Kidney epithelial cell (primary cell): ENCODE results near the gene DST. TPM values are rescaled to one million over a fixed set of nuclear protein-coding genes. Genes with fewer than 3 reads are reported as not detected.

Source experiments
- DNase-seq: peaks from one replicate; pipeline ENCODE4 v3.0.0-alpha.2; 2010; ENCODE audit warnings: low read depth
- H3K27me3 ChIP-seq: 2 replicates; pipeline ENCODE4 v1.6.0; 2011; ENCODE audit warnings: low read length; ENCODE audit not compliant: control insufficient read depth, insufficient read depth
- H3K36me3 ChIP-seq: 2 replicates; pipeline ENCODE4 v1.5.1; 2011; ENCODE audit warnings: low read length; ENCODE audit not compliant: control insufficient read depth, insufficient read depth
- H3K4me3 ChIP-seq: 2 replicates; pipeline ENCODE4 v1.5.1; 2011; ENCODE audit warnings: low read depth, mild to moderate bottlenecking, control low read depth, low read length
- CTCF ChIP-seq: IDR thresholded peaks from 2 replicates; pipeline ENCODE4 v1.5.1; 2011; ENCODE audit warnings: mild to moderate bottlenecking, moderate library complexity, low read length, control low read depth, inconsistent platforms; ENCODE audit not compliant: insufficient read depth, poor library complexity, severe bottlenecking
- total RNA-seq: library from RNA; depleted of rRNA; stranded (reverse); fragments of >200 nt; gene quantifications from 2 replicates; pipeline ENCODE4 v1.2.3, GENCODE V29; 2015

DST gene
- total RNA-seq, 1 donor from 2014 or later, result 91.3 TPM

GRCh38 chr6:56515081-56515905 is 127.4 kb downstream of the DST start:
- no peak overlapping the region for H3K4me3 ChIP-seq
- H3K27me3 ChIP-seq, result no peaks in the 10 kb centered on the region
- no peak for TF ChIP-seq CTCF
- H3K36me3 ChIP-seq, result peaks cover 2% of the 10 kb centered on the region
- DNase-seq, result no peak

- peaks cover under 1% of the 10 kb centered on the region for H3K36me3 ChIP-seq
- no peak for TF ChIP-seq CTCF
- DNase-seq, result no peak
Observed at GRCh38 chr6:56514395-56514794, 128.3 kb downstream of the DST start.

GRCh38 chr6:56513631-56514030 is 129.1 kb downstream of the DST start:
- H3K27me3 ChIP-seq, result no peaks in the 10 kb centered on the region
- H3K36me3 ChIP-seq, result no peaks in the 10 kb centered on the region
- no peak for TF ChIP-seq CTCF
- no peak for DNase-seq
- H3K4me3 ChIP-seq, result no peak overlapping the region

More at GRCh38 chr6:56514395-56514794, 128.3 kb downstream of the DST start:
- no peak overlapping the region for H3K4me3 ChIP-seq
- no peaks in the 10 kb centered on the region for H3K27me3 ChIP-seq

- no peak overlapping the region for H3K4me3 ChIP-seq
- H3K27me3 ChIP-seq, result no peaks in the 10 kb centered on the region
- TF ChIP-seq CTCF, result no peak
- H3K36me3 ChIP-seq, result no peaks in the 10 kb centered on the region
- DNase-seq, result no peak
Observed at GRCh38 chr6:56511591-56511990, 131.1 kb downstream of the DST start.

- no peak overlapping the region for H3K4me3 ChIP-seq
- H3K36me3 ChIP-seq, result peaks cover 2% of the 10 kb centered on the region
- no peaks in the 10 kb centered on the region for H3K27me3 ChIP-seq
- no peak for DNase-seq
- TF ChIP-seq CTCF, result no peak
Observed at GRCh38 chr6:56510984-56511531, 131.6 kb downstream of the DST start.
